ENCODE measurements around the gene SBF2.

- TF ChIP-seq CTCF (IDR thresholded peaks at IDR 0.05; ENCODE audit: low read depth, low read length, poor library complexity, severe bottlenecking) (no peak), EZH2phosphoT487 (IDR thresholded peaks at IDR 0.05; ENCODE audit: borderline replicate concordance, low read length) (no peak)
Observed at GRCh38 chr11:9817191-9817590, 476.8 kb downstream of the SBF2 start.
